ENCODE data around the gene PPP3R1.
A peak's percentile ranks its signal among the peaks of the same experiment; 100 is the strongest.

GRCh38 chr2:68177541-68177940 is 74.8 kb downstream of the PPP3R1 start:
- TF ChIP-seq POLR2A (IDR thresholded peaks at IDR 0.05; ENCODE audit: low read length) = peak; percentile 11
- no peak for TF ChIP-seq GATA1 (IDR thresholded peaks at IDR 0.05; ENCODE audit: low read depth, low read length)
